Endothelial cell of umbilical vein (primary cell): ENCODE results near the gene INTS4.

Experiments
- EZH2 ChIP-seq: IDR thresholded peaks from 2 replicates; pipeline ENCODE4 v1.6.1; 2012; ENCODE audit warnings: borderline replicate concordance, low read depth, mild to moderate bottlenecking, moderate library complexity, low read length, inconsistent platforms; ENCODE audit not compliant: severe bottlenecking
- POLR2A ChIP-seq: IDR thresholded peaks from 2 replicates; pipeline ENCODE4 v1.6.1; 2012; ENCODE audit warnings: low read depth, mild to moderate bottlenecking, control low read depth, low read length
- TF ChIP-seq, protein P1 (sequence below), 2 donors: IDR thresholded peaks; 1 replicate in 1 of 2; 2 replicates in 1 of 2; pipeline ENCODE4 v1.5.1; 2011; ENCODE audit warnings: low read length in 2 of 2, mild to moderate bottlenecking in 2 of 2, moderate library complexity in 2 of 2, control low read depth in 1 of 2, inconsistent platforms in 1 of 2, low read depth in 1 of 2; ENCODE audit not compliant: insufficient read depth in 1 of 2; ENCODE audit errors: extremely low read depth in 1 of 2

GRCh38 chr11:77908835-77909234 is 85.6 kb downstream of the INTS4 start:
- TF ChIP-seq, protein P1, sequence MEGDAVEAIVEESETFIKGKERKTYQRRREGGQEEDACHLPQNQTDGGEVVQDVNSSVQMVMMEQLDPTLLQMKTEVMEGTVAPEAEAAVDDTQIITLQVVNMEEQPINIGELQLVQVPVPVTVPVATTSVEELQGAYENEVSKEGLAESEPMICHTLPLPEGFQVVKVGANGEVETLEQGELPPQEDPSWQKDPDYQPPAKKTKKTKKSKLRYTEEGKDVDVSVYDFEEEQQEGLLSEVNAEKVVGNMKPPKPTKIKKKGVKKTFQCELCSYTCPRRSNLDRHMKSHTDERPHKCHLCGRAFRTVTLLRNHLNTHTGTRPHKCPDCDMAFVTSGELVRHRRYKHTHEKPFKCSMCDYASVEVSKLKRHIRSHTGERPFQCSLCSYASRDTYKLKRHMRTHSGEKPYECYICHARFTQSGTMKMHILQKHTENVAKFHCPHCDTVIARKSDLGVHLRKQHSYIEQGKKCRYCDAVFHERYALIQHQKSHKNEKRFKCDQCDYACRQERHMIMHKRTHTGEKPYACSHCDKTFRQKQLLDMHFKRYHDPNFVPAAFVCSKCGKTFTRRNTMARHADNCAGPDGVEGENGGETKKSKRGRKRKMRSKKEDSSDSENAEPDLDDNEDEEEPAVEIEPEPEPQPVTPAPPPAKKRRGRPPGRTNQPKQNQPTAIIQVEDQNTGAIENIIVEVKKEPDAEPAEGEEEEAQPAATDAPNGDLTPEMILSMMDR (IDR thresholded peaks at IDR 0.05; ENCODE audit: extremely low read depth in 1 of 2, insufficient read depth in 1 of 2, low read depth in 1 of 2, low read length in 2 of 2) = no peak
- TF ChIP-seq EZH2 (no peak), POLR2A (no peak)
